ENCODE data around the gene ZNF800.

- TF ChIP-seq CTCF (conservative IDR thresholded peaks at IDR 0.05; ENCODE audit: low read depth, low read length) (no peak), EZH2 (IDR thresholded peaks at IDR 0.05; ENCODE audit: borderline replicate concordance, low read depth, low read length, poor library complexity, severe bottlenecking) (no peak)
These were observed 54.9 kb downstream of the ZNF800 start for GRCh38 chr7:127337581-127337980.

Measured in A673 (cell line).